Posterior cingulate gyrus (tissue), 11 donors: Measurements from ENCODE around the gene COQ8B.
"Not testable (repeated sequence)": the region's sequence is repeated elsewhere in the genome, so short reads cannot be mapped to it uniquely, and the experiment has no call there.

ENCODE experiments used
- DNase-seq, 10 donors: peaks; one replicate each; pipeline versions ENCODE4 v3.0.0 to v3.0.0-alpha.2; 2020 to 2021; ENCODE audit warnings: mixed read lengths in 3 of 10
- intact Hi-C: fragments of 100-400 bp; cut with DNase I; formaldehyde crosslinking; loops from one replicate; pipeline ENCODE4 v1.15.1; 2023

Gene COQ8B

DNA sequence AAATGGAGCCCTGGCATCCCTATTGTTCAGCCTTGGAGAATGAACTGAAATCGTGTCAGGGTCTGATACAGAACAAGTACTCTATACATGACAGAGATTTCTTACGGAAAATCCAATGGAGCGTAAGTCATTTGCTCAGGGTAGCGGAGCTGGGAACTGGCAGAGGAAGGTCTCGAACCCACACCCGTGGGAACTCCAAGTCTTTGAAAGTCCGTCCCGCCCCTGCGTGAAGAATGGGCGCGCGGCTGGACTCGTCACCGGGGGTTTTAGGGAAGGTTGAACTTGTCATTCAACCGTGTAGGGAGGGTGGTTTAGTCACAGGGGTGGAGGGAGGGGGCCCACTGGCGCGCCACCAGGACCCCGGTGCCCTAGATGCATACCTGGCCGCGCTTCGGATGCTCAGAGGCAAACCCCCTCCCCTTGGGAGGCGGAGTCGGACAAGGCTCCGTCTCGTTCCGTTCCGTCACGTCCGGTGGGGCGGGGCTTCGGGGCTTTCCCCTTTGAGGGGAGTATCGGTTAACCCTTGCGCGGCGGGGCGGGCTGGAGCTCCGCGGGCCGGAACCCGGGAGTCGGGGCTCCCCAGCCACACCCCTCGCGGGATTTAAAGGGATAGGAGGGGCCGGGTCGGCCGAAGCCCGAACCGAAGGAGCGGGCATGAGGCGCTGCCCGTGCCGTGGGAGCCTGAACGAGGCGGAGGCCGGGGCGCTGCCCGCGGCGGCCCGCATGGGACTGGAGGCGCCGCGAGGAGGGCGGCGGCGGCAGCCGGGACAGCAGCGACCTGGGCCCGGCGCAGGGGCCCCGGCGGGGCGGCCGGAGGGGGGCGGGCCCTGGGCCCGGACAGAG is at the start of gene COQ8B, which contains the start of gene ITPKC:
Gene COQ8B, minus strand, starts transcription at position 405 of the 843 bp plus-strand sequence. CDS start 2,254 bp downstream, outside the sequence.
Gene ITPKC, plus strand, starts transcription at position 631 of the 843 bp plus-strand sequence. Its CDS starts 24 bp downstream, at position 655.
- DNase-seq = peak; percentile 99 to 100 (median 100)
- intact Hi-C loops = loop anchor here (2.0 to 10.0 kb wide), 3 partner anchors 34 to 546 kb away; partner anchors contain the start of genes ACTMAP and SNRPA

DNA sequence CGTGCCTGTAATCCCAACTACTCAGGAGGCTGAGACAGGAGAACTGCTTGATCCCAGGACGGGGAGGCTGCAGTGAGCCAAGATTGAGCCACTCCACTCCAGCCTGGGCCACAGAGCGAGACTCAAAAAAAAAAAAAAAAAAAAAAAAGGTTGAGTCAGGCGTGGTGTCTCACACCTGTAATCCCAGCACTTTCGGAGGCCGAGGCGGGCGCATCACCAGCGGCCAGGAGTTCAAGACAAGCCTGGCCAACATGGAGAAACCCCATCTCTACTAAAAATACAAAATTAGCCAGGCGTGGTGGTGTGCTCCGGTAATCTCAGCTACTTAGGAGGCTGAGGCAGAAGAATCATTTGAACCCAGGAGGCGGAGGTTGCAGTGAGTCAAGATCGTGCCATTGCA is 49.7 kb upstream of the COQ8B start:
- intact Hi-C loops, DNase-seq: not testable (repeated sequence)

DNA sequence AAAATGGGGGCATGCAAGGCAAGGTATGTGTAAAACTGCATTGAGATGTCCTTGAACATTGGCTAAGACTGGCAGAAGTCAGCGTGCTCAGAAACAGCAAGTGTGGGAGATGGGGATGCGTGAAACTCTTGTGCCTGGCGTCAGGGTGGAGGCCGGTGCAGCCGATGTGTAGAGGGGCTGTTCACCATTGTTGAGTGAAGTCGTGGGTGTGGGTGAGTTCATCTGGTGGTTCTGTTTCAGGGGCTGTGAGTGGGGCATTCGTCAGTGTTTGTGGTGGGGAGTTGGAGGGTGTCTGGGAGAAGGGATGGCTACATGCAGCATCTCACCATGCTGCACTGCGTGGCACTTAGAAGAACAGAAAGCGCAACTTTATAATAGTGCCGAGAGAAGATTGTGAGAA is 47.3 kb upstream of the COQ8B start:
- intact Hi-C loops = no loop called here

DNA sequence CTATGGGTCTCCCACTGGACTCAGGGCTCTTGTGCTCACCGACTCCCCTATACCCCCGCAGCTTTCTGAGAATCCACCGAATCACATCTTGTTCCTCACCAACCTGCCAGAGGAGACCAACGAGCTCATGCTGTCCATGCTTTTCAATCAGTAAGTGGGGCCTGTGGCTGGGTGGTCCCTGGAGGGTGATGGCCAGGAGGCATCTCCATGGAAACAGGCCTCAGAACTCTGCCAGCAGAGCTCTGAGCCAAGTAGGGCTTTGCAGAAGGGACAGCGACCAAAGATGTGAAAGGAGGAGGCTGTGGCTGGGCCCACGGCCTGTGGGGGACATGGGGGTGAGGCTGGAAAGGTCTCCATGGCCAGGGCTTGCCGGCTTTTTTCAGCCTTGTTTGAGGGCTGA is 46.8 kb upstream of the COQ8B start:
- no peak for DNase-seq
- intact Hi-C loops = no loop called here

More for the DNA sequence above, 47.3 kb upstream of the COQ8B start:
- DNase-seq = no peak

DNA sequence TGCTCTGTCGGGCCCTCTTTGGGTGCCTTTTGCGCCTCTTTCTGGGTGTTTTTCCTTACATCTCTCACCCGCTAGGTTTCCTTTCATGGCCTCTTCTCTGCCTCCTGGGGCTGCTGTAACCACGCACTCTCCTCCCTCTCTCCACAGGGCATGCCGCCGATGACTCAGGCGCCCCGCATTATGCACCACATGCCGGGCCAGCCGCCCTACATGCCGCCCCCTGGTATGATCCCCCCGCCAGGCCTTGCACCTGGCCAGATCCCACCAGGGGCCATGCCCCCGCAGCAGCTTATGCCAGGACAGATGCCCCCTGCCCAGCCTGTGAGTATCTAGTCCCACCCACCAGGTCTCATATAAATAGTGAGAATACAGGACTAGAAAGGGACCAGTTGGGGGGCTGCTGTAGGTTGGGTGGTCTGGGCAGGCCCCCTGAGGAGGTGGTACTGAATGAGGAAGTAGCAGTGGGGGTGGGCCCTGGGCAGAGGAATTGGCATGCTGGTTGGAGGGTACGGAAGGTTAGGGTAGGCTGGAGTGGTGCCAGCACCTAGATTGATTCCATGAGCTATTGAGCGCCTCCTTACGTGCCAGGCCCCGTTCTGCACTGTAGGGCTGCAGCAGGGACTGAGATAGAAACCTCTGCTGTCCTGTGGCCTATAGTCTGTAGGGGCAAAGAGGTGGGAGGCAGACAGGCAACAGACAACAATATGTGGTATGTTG is 46.2 kb upstream of the COQ8B start:
- intact Hi-C loops = no loop called here
- no peak for DNase-seq

DNA sequence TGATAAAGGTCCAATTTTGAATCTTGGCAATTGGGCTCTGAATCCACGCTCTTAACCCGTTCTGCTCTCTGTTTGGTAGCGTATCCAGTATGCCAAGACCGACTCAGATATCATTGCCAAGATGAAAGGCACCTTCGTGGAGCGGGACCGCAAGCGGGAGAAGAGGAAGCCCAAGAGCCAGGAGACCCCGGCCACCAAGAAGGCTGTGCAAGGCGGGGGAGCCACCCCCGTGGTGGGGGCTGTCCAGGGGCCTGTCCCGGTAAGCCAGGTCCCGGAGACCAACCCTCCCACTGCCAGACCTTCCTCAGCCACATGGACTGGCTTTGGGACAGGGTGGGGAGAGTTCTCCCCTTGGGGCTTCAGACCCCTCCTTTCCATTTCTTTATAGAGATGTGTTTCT is 42.7 kb upstream of the COQ8B start:
- intact Hi-C loops = no loop called here
- no peak for DNase-seq

- intact Hi-C loops = no loop called here
- DNase-seq = no peak
Measured at GRCh38 chr19:40758491-40758890, 41.8 kb upstream of the COQ8B start.

DNA sequence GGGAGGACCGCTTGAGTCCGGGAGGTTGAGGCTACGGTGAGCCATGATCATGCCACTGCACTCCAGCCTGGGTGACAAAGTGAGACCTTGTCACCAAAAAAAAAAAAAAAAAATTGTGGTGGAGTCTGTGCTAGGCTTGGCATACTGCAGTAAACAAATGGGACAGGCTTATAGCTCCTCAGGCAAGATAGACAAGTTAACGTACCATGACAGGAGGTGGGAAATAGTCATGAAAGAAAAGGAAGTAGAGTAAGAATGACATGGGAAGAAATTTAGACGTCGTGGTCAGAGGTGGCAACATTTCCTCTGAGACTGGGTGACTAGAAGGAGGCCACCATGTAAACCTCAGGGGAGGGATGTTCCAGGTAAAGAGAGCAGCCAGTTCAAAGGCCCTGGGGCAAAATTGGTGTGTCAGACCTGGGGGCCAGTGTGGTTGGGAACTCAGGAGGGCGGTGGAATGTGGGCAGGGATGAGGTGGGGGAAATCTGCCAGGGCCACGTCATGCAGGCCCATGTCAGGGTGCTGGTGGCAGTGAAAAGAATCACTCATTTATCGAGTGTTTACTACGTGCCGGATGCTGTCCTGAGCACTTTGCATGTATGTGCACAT is 39.9 kb upstream of the COQ8B start:
- no peak for DNase-seq
- intact Hi-C loops = no loop called here

GRCh38 chr19:40755791-40756190 is 39.1 kb upstream of the COQ8B start:
- DNase-seq = no peak
- intact Hi-C loops = no loop called here

DNA sequence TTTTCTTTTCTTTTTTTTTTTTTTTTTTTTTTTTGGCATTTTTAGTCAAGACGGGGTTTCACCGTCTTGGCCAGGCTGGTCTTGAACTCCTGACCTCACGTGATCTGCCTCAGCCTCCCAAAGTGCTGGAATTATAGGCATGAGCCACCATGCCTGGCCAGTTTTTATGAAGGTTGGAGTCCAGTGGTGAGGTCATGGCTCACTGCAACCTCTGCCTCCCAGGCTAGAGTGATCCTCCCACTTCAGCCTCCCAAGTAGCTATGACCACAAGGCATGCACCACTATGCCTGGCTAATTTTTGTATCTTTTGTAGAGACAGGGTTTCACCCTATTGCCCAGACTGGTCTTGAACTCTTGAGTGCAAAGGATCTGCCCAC is 38.5 kb upstream of the COQ8B start:
- intact Hi-C loops = no loop called here
- no peak for DNase-seq

GRCh38 chr19:40754611-40755247 is 38.0 kb upstream of the COQ8B start:
- peak in 1 of 10 donors; percentile 32 for DNase-seq
- intact Hi-C loops = no loop called here

DNA sequence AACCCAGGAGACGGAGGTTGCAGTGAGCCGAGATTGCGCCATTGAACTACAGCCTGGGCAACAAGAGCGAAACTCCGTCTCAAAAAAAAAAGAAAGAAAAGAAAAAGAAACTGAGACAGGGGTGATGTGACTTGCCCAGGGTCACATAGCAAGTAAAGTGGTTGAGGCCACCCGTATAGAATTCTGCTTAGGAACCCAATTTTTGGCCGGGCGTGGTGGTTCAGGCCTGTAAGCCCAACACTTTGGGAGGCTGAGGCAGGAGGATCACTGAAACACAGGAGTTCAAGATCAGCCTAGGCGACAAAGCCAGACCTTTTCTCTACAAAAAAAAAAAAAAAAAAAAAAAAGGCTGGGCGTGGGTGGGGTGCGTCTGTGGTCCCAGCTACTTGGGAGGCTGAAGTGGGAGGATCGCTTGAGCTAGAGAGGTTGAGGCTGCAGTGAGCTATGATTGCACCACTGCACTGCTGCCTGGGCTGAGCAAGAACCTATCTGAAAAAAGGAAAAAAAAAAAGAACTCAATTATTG is 35.6 kb upstream of the COQ8B start:
- no peak for DNase-seq
- intact Hi-C loops = no loop called here

DNA sequence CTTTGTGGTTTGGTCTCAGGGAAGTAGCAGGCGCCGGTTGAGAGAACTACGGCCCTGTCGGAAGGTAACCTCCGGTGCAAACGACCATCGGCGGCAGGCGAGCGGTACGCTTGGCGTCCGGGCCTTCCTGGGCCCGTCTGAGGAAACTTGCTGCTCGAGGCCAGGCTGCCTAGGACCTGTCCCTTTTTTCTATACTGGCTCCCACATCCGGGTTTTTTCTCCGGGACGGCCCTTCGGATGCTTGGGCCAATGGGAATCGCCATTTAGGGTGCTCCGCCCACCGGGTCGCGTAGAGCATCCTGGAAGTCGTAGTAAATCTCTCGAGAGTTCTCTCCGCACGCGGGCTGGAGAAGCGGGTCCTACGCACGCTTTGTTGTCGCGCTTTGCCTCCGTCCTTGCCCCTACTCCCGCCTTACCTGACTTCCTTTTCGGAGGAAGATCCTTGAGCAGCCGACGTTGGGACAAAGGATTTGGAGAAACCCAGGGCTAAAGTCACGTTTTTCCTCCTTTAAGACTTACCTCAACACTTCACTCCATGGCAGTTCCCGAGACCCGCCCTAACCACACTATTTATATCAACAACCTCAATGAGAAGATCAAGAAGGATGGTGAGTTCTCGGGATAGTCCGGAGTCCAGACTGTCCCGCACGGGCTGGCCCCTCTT is 34.3 kb upstream of the COQ8B start, which contains the start of gene SNRPA:
Gene SNRPA, plus strand, starts transcription at position 330 of the 664 bp plus-strand sequence. Its CDS starts 206 bp downstream, at position 536.
- intact Hi-C loops = loop anchor here (1.0 to 2.0 kb wide), 2 partner anchors 34 to 48 kb away; partner anchors contain the start of genes COQ8B, EGLN2 and ITPKC

GRCh38 chr19:40750058-40750873 is 33.6 kb upstream of the COQ8B start, which contains the start of gene ACTMAP:
ACTMAP (minus strand) TSS chr19:40750477; CDS start chr19:40749803, 674 bp downstream.
- intact Hi-C loops = loop anchor here (2.0 kb wide), 1 partner anchor 33 kb away; the partner anchor contains the start of genes COQ8B and ITPKC
- DNase-seq = peak; percentile 100

More for the DNA sequence above, 34.3 kb upstream of the COQ8B start, which contains the start of gene SNRPA:
- peak; percentile 95 to 99 (median 97) for DNase-seq

- DNase-seq = no peak
- intact Hi-C loops = no loop called here
Measured at GRCh38 chr19:40747536-40747935, 30.9 kb upstream of the COQ8B start.

- intact Hi-C loops = no loop called here
- no peak for DNase-seq
Measured at GRCh38 chr19:40745402-40745780, 28.7 kb upstream of the COQ8B start.

DNA sequence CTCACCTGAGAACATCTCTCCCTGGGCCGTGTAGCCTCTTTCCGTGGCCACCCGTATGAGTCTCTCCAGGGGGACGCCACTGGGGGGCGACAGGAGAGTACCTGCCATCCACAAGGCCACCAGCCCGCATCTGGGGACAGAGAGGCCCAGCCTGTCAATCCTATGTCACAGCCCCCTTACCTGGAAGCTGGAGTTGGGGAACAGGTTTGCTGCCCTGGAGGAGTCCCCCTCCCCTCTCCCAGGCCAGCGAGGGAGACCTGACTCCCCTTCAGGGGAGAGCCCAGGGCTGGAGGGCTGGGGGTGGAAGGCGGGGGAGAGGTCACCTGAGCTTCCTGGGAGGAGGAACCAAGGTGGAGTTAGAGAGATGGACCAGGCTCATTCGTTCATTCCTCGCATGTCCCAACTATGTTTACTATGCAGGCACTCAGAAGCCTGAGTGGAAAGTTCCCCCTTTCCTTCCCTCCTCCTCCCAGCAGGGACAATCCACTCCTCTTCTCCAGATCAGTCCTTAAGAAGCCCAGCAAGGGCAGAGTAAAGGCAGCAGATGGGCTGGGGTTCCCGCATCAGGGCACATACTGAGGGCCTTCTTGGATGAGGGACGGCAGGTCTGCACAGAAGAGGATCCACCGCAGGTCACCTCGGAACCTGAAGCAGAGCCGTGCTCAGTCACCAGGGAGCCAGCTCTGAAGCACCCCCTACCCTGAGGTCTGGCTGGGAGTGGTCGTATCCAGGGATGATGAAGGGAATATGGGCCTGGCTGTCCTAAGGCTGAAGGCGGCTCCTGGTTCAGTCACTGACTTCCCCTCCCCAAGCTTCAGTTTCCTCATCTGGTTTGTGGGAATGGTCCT is 28.1 kb upstream of the COQ8B start:
- DNase-seq = peak in 1 of 10 donors; percentile 81

More for the DNA sequence above, 28.1 kb upstream of the COQ8B start:
- intact Hi-C loops = no loop called here
